DMS114 treated with DMSO at 0.1 percent for 48 hours (cell line): Measurements from ENCODE around the gene TUNAR.

Experiments
- DNase-seq: peaks from one replicate; lab custom pipeline; 2025; ENCODE audit not compliant: unreplicated experiment; lab: John Stamatoyannopoulos, UW

TUNAR gene

DNA sequence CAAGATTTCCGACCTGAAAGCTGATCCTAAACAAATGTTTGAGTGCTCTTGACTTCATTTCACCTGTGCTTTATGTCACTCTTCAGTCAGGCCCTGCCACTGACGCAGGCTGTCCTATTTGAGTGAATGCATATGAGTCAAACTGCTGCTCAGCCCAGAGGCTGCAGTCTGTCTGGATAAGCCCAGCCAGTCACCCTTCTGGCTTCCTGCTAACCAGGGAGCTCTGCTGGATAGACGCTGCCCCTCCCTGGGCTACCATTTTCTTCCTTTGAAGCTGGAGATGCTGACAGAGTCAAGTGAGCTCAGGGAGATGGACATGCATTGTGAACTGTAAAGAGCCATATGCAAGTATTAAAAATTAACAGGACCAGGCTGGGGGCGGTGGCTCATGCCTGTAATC, 5.1 kb upstream of the TUNAR start:
- no peak for DNase-seq

DNA sequence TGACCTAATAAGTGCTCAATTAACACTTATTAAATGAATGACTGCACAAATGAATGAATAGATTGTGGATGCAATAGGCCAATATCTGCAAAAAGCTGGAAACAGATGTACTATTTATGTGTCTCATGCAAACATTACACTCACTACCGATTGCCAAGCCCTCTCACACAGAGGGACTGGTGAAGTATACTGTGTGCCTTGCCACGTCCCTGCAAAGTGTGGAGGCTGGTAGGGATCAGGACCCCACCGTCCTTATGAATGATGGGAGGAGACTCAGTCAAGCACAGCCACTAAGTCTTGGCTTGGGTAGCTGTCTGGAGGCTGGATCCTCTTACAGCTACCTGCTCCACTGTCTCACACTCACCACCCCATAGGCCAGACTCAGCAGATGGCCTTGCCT, 3.9 kb upstream of the TUNAR start:
- DNase-seq = no peak

GRCh38 chr14:95875831-95876760, 536 bp upstream of the TUNAR start:
- DNase-seq = no peak

GRCh38 chr14:95877633-95878032, 1.0 kb downstream of the TUNAR start:
- no peak for DNase-seq

DNA sequence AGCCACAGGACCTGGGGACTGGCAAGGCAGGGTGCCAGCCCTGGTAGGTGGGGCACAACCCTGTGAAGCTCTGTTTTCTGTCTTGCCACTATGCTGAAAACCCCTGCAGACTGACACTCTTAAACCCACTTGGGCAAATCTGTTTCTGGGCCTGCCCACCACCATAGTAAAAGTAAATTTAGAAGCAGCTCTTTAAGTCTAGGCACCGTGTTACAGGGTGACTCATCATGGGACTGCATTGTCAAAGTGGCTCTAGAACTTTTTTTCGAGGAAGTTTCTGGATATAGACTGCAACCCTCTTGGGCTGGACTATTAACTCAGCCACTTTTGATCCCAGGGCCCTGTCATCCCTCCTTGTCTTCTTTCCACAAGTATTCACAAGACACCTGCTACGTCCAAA, 7.7 kb downstream of the TUNAR start:
- DNase-seq = no peak

- no peak for DNase-seq
Measured at GRCh38 chr14:95885278-95885677, 8.6 kb downstream of the TUNAR start.

DNA sequence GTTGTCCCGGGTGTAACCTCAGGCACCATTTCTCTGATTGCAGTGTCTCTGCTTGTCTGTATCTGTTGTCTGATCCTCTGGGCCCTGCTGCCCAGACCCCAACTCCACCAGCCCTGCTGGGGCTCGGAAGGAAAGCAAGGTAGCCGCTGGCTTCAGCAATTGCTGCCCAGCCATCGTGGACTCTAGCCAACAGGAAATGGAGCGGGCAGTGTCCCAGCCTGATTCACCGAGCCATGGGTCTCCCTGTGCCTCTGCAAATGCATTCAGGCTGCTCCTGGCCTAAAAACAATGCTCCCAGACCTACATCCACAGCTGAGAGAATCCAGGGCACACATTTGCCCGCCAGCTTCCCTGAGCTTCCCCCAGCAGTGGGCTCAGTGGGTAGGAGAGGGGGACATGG, 9.2 kb downstream of the TUNAR start:
- no peak for DNase-seq

DNA sequence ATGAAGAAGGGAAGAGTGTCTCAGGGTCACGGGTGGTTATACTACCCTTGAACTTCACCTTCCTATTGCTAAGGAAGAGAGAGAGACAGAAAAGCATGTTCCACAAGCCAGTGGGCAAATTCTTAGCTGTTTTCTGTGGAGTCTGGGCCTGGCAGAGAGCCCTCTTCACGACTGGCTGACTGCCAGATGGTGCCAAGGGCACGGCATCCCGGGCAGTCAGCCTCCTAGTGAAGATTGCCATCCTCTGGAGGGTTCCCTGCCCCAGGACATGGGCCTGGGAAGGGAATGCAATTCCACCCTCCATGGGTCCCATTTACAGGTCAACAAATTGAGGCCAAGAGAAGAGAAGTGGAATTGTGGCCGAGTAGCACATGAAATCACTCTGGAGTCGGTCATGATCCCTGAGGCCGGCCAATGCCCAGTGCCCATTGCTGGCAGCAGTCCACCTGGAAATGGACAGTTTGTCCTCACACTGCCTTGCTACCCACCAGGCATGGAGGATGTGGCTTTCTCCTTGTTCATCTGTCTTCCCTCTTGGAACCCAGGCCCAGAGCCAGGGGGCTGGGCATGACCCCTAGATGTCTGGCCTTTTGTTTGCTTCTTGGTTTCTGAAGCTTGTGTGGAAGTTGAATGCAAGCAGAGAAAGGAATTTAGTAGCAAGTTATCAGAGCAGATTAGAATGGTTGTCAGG, 9.9 kb downstream of the TUNAR start:
- DNase-seq = no peak

DNA sequence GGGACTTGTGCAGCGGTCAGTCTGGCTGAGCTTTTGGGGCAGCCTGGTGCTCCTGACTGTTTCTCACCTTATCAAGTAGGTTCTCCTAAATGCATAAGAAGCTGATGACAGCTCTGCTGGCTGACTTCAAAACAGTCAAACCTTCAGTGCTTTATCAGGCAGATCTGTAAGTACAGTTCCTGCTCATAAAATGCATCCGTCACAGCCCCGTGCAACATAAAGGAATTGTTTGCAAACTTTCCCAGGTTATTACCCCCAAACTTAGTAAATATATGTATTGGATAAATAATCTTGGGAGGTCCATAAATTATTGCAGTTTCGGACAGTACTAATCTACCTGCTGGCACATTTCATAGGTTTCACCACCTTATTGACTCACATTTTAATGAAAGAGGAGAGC, 10.7 kb downstream of the TUNAR start:
- no peak for DNase-seq

GRCh38 chr14:95889236-95889979, 12.8 kb downstream of the TUNAR start:
- no peak for DNase-seq

GRCh38 chr14:95891742-95892141, 15.1 kb downstream of the TUNAR start:
- no peak for DNase-seq

DNA sequence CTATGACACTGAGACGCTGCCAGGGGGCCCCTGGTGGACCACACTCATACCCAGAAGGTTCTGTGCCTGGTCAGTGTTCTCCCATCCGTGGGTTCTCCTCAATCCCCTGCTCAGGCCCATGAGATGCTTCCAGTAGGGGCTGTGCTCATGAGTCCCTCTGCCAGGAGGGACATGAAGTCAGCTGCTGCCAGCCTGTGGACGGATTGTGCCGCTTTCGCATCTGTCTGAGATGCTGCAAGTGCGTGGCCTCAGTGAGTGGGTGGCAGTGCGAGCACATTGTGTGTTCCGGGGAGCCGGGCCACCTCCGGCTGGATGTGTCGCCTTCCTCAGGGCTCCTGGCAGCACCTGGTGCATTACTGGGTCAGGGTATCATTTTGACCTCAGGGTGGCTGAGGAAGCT, 15.5 kb downstream of the TUNAR start:
- no peak for DNase-seq

DNA sequence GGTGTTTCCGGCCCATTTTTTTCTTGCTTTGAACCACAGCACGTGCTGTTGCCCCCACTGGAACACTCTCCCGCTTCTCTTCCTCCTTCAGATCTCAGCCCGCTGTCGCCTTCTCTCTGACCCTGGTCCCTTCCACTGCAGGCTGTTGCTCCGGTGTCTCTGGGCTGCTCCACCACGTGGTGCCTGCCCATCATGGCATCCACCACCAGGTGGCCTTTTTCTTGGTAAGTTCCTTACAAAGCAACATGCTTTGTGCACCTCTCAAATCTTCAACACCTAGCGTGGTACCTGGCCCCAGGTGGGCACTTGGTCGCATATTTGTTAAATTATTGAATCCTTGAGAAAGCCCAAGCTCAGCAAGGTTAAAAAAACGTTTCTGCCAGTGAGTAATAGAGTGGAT, 19.1 kb downstream of the TUNAR start:
- DNase-seq = no peak

DNA sequence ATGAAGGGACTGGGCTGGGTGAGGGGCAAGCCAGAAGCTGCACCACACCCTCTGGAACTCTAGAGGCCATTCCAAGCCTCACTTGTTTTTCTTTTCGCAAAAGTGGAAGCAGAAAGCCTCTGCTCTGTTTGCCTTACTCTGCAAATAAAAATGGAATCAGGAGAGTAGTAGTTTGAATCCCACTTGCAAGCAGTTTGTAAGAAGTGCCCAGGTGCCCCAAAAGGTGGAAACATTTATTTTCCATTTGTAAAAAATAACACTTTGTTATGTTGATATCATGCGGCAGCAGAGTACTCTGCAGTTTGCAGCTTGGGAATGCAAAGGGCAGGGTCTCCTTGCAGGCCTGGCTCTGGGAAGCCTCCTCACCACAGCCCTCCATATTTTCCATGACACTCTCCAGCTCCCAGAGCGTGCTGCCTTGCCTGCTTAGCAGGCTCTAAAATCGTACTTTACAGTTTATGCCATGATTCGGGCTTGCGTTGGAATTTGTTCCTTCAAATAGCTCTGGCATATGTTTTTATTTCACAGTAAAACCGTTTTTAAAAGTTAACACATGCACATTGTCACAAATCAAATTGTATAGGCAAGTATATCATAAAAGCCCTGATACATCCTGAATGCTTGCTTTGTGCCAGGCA, 20.0 kb downstream of the TUNAR start:
- DNase-seq = no peak

DNA sequence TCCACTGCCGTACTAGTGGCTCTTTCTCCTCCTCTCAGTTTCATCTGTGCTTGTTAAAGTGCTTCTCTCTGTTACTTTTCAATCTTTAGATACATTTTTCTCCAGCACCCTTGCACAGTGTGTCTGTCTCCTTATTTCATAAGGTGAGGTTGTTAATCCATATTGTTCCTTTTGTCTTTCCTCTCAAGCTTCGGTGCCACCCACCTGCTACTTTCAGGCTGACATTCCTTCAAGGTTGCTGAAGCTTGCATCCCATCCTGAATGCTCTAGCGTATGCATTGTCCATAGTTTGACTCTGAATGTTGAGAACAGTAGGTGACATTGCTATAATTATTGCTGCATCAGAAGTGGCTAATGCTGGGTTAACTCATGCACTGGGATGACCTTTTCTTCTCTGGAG, 20.6 kb downstream of the TUNAR start:
- no peak for DNase-seq

GRCh38 chr14:95901054-95901453, 24.4 kb downstream of the TUNAR start:
- no peak for DNase-seq

DNA sequence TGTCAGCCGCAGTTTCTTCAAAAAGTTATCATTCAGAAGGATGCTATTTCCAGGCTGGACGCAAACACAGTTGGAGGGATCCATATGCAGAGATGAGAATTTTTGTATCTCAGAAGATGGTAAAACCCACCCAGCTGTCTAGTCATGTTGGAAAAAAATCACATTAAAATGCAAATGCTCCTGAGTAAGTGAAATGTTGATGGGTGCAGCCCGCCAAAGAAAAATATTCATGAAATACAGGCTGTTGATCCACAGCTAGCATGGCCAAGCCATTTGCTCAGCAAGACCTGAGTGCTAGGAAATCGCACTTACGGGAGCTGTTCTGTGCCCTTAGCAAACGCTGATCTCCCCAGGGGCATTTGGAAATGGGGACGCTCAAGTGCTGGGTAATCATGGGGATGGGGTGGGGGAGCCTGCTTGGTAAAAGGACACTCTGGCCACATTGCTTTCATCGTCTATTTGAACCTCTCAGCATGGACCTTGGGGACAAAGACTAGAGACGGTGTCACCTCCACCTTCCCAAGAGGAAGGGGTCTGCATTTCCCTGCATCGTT, 25.7 kb downstream of the TUNAR start:
- no peak for DNase-seq

- no peak for DNase-seq
Measured at GRCh38 chr14:95903165-95903564, 26.5 kb downstream of the TUNAR start.

- no peak for DNase-seq
Measured at GRCh38 chr14:95903616-95904107, 27.0 kb downstream of the TUNAR start.

DNA sequence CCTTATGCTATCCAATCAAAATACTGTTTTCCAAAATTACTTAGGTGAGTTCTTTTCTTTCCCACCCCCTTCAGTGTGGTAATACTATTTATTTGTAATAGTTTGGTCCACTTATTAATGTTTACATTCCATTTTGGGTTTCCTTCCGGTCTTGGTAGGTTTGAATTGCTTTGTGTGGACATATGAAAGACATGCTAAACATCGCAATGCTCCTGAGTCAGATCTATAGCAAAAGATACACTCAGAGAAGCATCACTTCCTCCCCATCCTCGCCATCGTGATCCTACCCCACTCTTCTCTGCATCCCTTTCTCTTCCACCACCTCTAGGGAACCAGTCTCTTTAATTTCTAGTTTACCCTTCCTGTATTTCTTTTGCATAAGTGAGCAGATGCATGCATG, 30.0 kb downstream of the TUNAR start:
- no peak for DNase-seq

DNA sequence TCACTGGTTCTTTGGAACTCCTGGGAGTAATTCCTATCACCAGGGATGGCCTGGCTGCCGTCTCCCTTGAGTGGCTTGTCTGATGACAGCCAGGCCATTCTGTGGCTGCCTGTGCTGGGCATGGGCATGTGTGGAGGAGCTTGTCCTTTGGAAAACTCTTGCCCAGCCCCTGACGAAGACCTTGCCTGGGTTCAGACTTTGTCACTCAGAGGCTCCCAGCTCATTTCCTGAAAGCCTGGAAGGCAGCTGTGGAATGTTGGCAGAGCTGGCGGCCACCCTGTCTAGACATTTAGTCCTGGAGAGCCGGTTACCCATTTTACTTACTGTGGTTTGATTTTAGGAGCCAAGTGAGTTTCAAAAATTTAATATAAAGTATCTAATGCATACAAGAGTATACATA, 34.0 kb downstream of the TUNAR start:
- DNase-seq = no peak
